Endothelial cell of umbilical vein (primary cell): ENCODE data around the gene OTOS. TPM values are rescaled to one million over a fixed set of nuclear protein-coding genes. Genes with fewer than 3 reads are reported as not detected.

Source experiments
- BruUV-seq: library from RNA; stranded (reverse); fragments of 400-500 nt; replicated peaks from 2 replicates; lab custom pipeline; 2021; lab: Mats Ljungman, UMichigan
- CTCF ChIA-PET: fragments of 300-600, 350-600 bp; sonication (Branson Sonifier 250); formaldehyde crosslinking; loops from one replicate; lab custom pipeline; 2021; ENCODE audit warnings: antibody characterized with exemption, inconsistent platforms; lab: Charles Lee
- POLR2A ChIA-PET: fragments of 300-600, 350-600 bp; sonication (Branson Sonifier 250); formaldehyde crosslinking; loops from one replicate; lab custom pipeline; 2021; ENCODE audit warnings: antibody characterized with exemption, inconsistent platforms; lab: Charles Lee
- DNase-seq: peaks from one replicate; pipeline ENCODE4 v3.0.0-alpha.2; 2011; ENCODE audit warnings: low read depth, low spot score
- FAIRE-seq: peaks from 2 replicates; lab custom pipeline; 2011; peaks lifted over from hg19 to GRCh38; lab: Jason Lieb, UNC
- H2AFZ ChIP-seq: 2 replicates; pipeline ENCODE4 v1.6.0; 2012; ENCODE audit warnings: low read depth, low read length, control low read depth, inconsistent platforms
- H3K27ac ChIP-seq: 2 replicates; pipeline ENCODE4 v1.5.1; 2011; ENCODE audit warnings: low read depth, mild to moderate bottlenecking, control low read depth, low read length, moderate library complexity; ENCODE audit not compliant: insufficient read depth
- H3K27me3 ChIP-seq, 2 experiments: 2 replicates each; pipeline versions ENCODE4 v1.6.0 to v1.6.1; 2011; ENCODE audit warnings: low read length in 2 of 2, mixed read lengths in 1 of 2; ENCODE audit not compliant: control insufficient read depth in 2 of 2, insufficient read depth in 2 of 2
- H3K36me3 ChIP-seq, 2 experiments: 2 replicates in 1 of 2; 3 replicates in 1 of 2; pipeline ENCODE4 v1.5.1; 2011; ENCODE audit warnings: low read length in 2 of 2, mild to moderate bottlenecking in 1 of 2, moderate library complexity in 1 of 2; ENCODE audit not compliant: control insufficient read depth in 2 of 2, insufficient read depth in 2 of 2; ENCODE audit errors: extremely low read depth in 1 of 2
- H3K4me1 ChIP-seq: 3 replicates; pipeline ENCODE4 v1.5.1; 2011; ENCODE audit warnings: mild to moderate bottlenecking, low read length; ENCODE audit not compliant: control insufficient read depth, insufficient read depth; ENCODE audit errors: extremely low read depth
- H3K4me2 ChIP-seq: 2 replicates; pipeline ENCODE4 v1.6.1; 2011; ENCODE audit warnings: low read length, control low read depth, mixed read lengths; ENCODE audit not compliant: insufficient read depth
- H3K4me3 ChIP-seq, 3 experiments: fragments of 200-600 bp in 1 of 3; sonication (generic), shearing (Covaris generic) in 1 of 3; replicated peaks in 1 of 3; 2 replicates each; pipeline ENCODE4 v1.5.1; 2011 to 2016; ENCODE audit warnings: control low read depth in 3 of 3, low read length in 3 of 3, mild to moderate bottlenecking in 2 of 3, inconsistent platforms in 1 of 3, low read depth in 1 of 3, moderate library complexity in 1 of 3; ENCODE audit not compliant: insufficient read depth in 1 of 3
- H3K79me2 ChIP-seq: 2 replicates; pipeline ENCODE4 v1.6.0; 2012; ENCODE audit warnings: low read length, inconsistent platforms; ENCODE audit not compliant: control insufficient read depth, insufficient read depth
- H3K9ac ChIP-seq: replicated peaks from 2 replicates; pipeline ENCODE3; 2011; ENCODE audit warnings: low read length, control low read depth; ENCODE audit not compliant: insufficient read depth; ENCODE audit errors: extremely low read depth
- H3K9me1 ChIP-seq: replicated peaks from 3 replicates; pipeline ENCODE4 v1.6.0; 2011; ENCODE audit warnings: mild to moderate bottlenecking, low read length; ENCODE audit not compliant: control insufficient read depth, insufficient read depth; ENCODE audit errors: extremely low read depth
- H3K9me3 ChIP-seq: replicated peaks from 2 replicates; pipeline ENCODE4 v1.5.1; 2012; ENCODE audit warnings: low read length, inconsistent platforms; ENCODE audit not compliant: control insufficient read depth, insufficient read depth
- H4K20me1 ChIP-seq: replicated peaks from 2 replicates; pipeline ENCODE3; 2011; ENCODE audit warnings: mild to moderate bottlenecking, low read length; ENCODE audit not compliant: control insufficient read depth, insufficient read depth; ENCODE audit errors: extremely low read depth
- CTCF ChIP-seq, 2 donors: IDR thresholded peaks; 1 replicate in 1 of 2; 2 replicates in 1 of 2; pipeline ENCODE4 v1.5.1; 2011; ENCODE audit warnings: low read length in 2 of 2, mild to moderate bottlenecking in 2 of 2, moderate library complexity in 2 of 2, control low read depth in 1 of 2, inconsistent platforms in 1 of 2, low read depth in 1 of 2; ENCODE audit not compliant: insufficient read depth in 1 of 2; ENCODE audit errors: extremely low read depth in 1 of 2
- EZH2 ChIP-seq: IDR thresholded peaks from 2 replicates; pipeline ENCODE4 v1.6.1; 2012; ENCODE audit warnings: borderline replicate concordance, low read depth, mild to moderate bottlenecking, moderate library complexity, low read length, inconsistent platforms; ENCODE audit not compliant: severe bottlenecking
- FOS ChIP-seq: IDR thresholded peaks from 2 replicates; pipeline ENCODE4 v1.6.1; 2011; ENCODE audit warnings: mild to moderate bottlenecking, low read length, moderate library complexity, borderline replicate concordance; ENCODE audit not compliant: insufficient read depth
- GATA2 ChIP-seq: IDR thresholded peaks from 2 replicates; pipeline ENCODE4 v1.7.0; 2011; ENCODE audit warnings: low read depth, mild to moderate bottlenecking, moderate library complexity, mixed read lengths, low read length; ENCODE audit not compliant: insufficient read length, insufficient read depth
- JUN ChIP-seq: IDR thresholded peaks from 2 replicates; pipeline ENCODE4 v1.6.1; 2011; ENCODE audit warnings: borderline replicate concordance, low read depth; ENCODE audit not compliant: insufficient read length, insufficient read depth
- MAX ChIP-seq: IDR thresholded peaks from 2 replicates; pipeline ENCODE4 v1.6.1; 2011; ENCODE audit not compliant: insufficient read depth, insufficient read length
- MYC ChIP-seq: IDR thresholded peaks from one replicate; pipeline ENCODE4 v1.6.1; 2011; ENCODE audit warnings: mild to moderate bottlenecking, low read depth, low read length
- POLR2A ChIP-seq: IDR thresholded peaks from 2 replicates; pipeline ENCODE4 v1.6.1; 2012; ENCODE audit warnings: low read depth, mild to moderate bottlenecking, control low read depth, low read length
- POLR2AphosphoS5 ChIP-seq: IDR thresholded peaks from 2 replicates; pipeline ENCODE4 v1.6.1; 2012; ENCODE audit warnings: low read depth, mild to moderate bottlenecking, control low read depth, low read length, moderate library complexity; ENCODE audit not compliant: insufficient read depth
- dilution Hi-C: fragments of 300-500 bp; cut with MboI; formaldehyde crosslinking; loops from one replicate; pipeline ENCODE4 v1.15.0; 2019; ENCODE audit warnings: low sequenced_read_pairs; ENCODE audit not compliant: extremely low pct_ligation_motif_present
- intact Hi-C: fragments of 100-400 bp; cut with micrococcal nuclease; formaldehyde crosslinking; loops from one replicate; pipeline ENCODE4 v1.10.0; 2022
- polyA plus RNA-seq, 4 experiments: library from polyadenylated mRNA; depleted of rRNA in 3 of 4; stranded (reverse) in 3 of 4; unstranded in 1 of 4; fragments of >200 nt; gene quantifications; 2 replicates each; pipeline versions ENCODE4 v1.2.1 to v1.2.3, GENCODE V29; 2011 to 2012; ENCODE audit warnings: missing spikeins in 1 of 4
- total RNA-seq: library from RNA; stranded (reverse); gene quantifications from 2 replicates; pipeline ENCODE4 v1.2.3, GENCODE V29; 2021

The OTOS gene
- total and polyA plus RNA-seq, 2 donors (not counting 3 experiments of a cell fraction or from before 2014, with no cell fraction given): not detected

GRCh38 chr2:240109386-240109785 is 31.1 kb downstream of the OTOS start:
- Histone ChIP-seq H3K4me2 (no peak overlapping the region), H3K27me3 (no peaks in the 10 kb centered on the region), H3K36me3 (no peaks in the 10 kb centered on the region), H3K9me1 (no peaks in the 10 kb centered on the region), H3K9ac (no peak overlapping the region), H3K4me1 (no peaks in the 10 kb centered on the region), H3K4me3 (no peak overlapping the region), H2AFZ (no peak overlapping the region), H3K27ac (no peak overlapping the region), H4K20me1 (no peaks in the 10 kb centered on the region), H3K79me2 (no peaks in the 10 kb centered on the region), H3K9me3 (no peaks in the 10 kb centered on the region)
- dilution Hi-C loops (no loop called here), intact Hi-C loops (no loop called here)
- FAIRE-seq: no peak
- no peak for TF ChIP-seq MYC
- ChIA-PET CTCF (no interaction called here), POLR2A (no interaction called here)
- DNase-seq: no peak
- no TSS peak for BruUV-seq

GRCh38 chr2:240107477-240107796 is 33.0 kb downstream of the OTOS start:
- no peaks in the 10 kb centered on the region for H3K9me3 ChIP-seq
- no peaks in the 10 kb centered on the region for H3K4me1 ChIP-seq
- TF ChIP-seq CTCF (IDR thresholded peaks at IDR 0.05; ENCODE audit: extremely low read depth in 1 of 2, insufficient read depth in 1 of 2, low read depth in 1 of 2, low read length in 2 of 2): no peak
- no peak for TF ChIP-seq POLR2A
- TF ChIP-seq GATA2: no peak
- TF ChIP-seq MYC: no peak
- TF ChIP-seq JUN: no peak
- TF ChIP-seq FOS: no peak
- TF ChIP-seq MAX: no peak
- no peak for TF ChIP-seq EZH2
- no peak for TF ChIP-seq POLR2AphosphoS5
- no TSS peak for BruUV-seq
- CTCF ChIA-PET: no interaction called here
- no peak overlapping the region for H2AFZ ChIP-seq
- no peaks in the 10 kb centered on the region for H3K27me3 ChIP-seq
- no peak overlapping the region for H3K4me3 ChIP-seq
- intact Hi-C loops: no loop called here
- no peak overlapping the region for H3K9ac ChIP-seq
- no peak overlapping the region for H3K27ac ChIP-seq
- H3K9me1 ChIP-seq: no peaks in the 10 kb centered on the region
- H3K4me2 ChIP-seq: no peak overlapping the region
- no peaks in the 10 kb centered on the region for H3K79me2 ChIP-seq
- dilution Hi-C loops: no loop called here
- no peaks in the 10 kb centered on the region for H3K36me3 ChIP-seq
- POLR2A ChIA-PET: no interaction called here
- FAIRE-seq (no peak), DNase-seq (no peak)
- H4K20me1 ChIP-seq: no peaks in the 10 kb centered on the region
